ENCODE measurements around the gene SLC25A25. TPM values are rescaled to one million over a fixed set of nuclear protein-coding genes. Genes with fewer than 3 reads are reported as not detected.

The SLC25A25 gene
- total and polyA plus RNA-seq, 10 of the 15 experiments (the other 5 are each of a cell fraction or from before 2014, with no cell fraction given): 0.04 to 17.1 (median 12.4) TPM; not detected in 1

- no peak overlapping the region for H3K4me3 ChIP-seq
- H3K79me2 ChIP-seq (ENCODE audit: control insufficient read depth, insufficient read depth, low read length): no peaks in the 10 kb centered on the region
- in situ Hi-C loops (cut with MboI) (no loop called here), intact Hi-C loops (cut with micrococcal nuclease; ENCODE audit: unreplicated experiment) (no loop called here)
- BruUV-seq (replicated peaks): no TSS peak
- no peaks in the 10 kb centered on the region for H3K9me3 ChIP-seq (replicated peaks; ENCODE audit: control insufficient read depth, insufficient read depth, low read length)
- no peak overlapping the region for H2AFZ ChIP-seq (ENCODE audit: control insufficient read depth, low read depth, low read length)
- no peak overlapping the region for H3K27ac ChIP-seq (ENCODE audit: control insufficient read depth, insufficient read depth)
- 86% methylated on average over 1 of the region's 1 CpG for WGBS (ENCODE audit: insufficient coverage, insufficient replicate concordance, low lambda C conversion rate, missing lambda C conversion rate)
- ChIA-PET RAD21 (ENCODE audit: unreplicated experiment) (interaction anchor here (0.7 kb wide), 1 partner anchor 12 kb away, joined by 3 read pairs; no protein-coding TSS in a partner anchor), POLR2A (no interaction called here), CTCF (interaction anchor here (0.9 to 2.9 kb wide), 5 partner anchors 12 to 104 kb away, joined by 3 to 13 read pairs (median 4); no protein-coding TSS in a partner anchor), SMC1A (ENCODE audit: uncharacterized antibody, unreplicated experiment) (interaction anchor here (1.1 kb wide), 1 partner anchor 18 kb away, joined by 3 read pairs; no protein-coding TSS in a partner anchor)
- peaks cover 13% of the 10 kb centered on the region for H3K4me1 ChIP-seq (ENCODE audit: control insufficient read depth, insufficient read depth, low read length)
- no peaks in the 10 kb centered on the region; a peak in 1 of 4 replicates for H3K27me3 ChIP-seq (replicated peaks in 1 of 2; ENCODE audit: control insufficient read depth in 2 of 2, insufficient read depth in 2 of 2, low read length in 1 of 2)
- H4K20me1 ChIP-seq (ENCODE audit: control insufficient read depth, insufficient read depth): no peaks in the 10 kb centered on the region
- FAIRE-seq (no peak), ATAC-seq (no peak), DNase-seq (ENCODE audit: low read depth, low spot score) (no peak)
- H3K36me3 ChIP-seq (ENCODE audit: control insufficient read depth in 2 of 2, insufficient read depth in 2 of 2, low read length in 1 of 2): no peaks in the 10 kb centered on the region
- H3K4me2 ChIP-seq (ENCODE audit: control insufficient read depth, insufficient read depth): no peak overlapping the region
- H3K9ac ChIP-seq (ENCODE audit: control insufficient read depth, insufficient read depth, low read length): no peak overlapping the region
- TF ChIP-seq EP300 (IDR thresholded peaks at IDR 0.05; ENCODE audit: borderline replicate concordance in 1 of 2, control insufficient read depth in 1 of 2, low read depth in 2 of 2, low read length in 2 of 2) (no peak), POU2F2 (IDR thresholded peaks at IDR 0.05; ENCODE audit: borderline replicate concordance, low read depth, low read length) (no peak), ASH2L (IDR thresholded peaks at IDR 0.05; ENCODE audit: borderline replicate concordance, low read depth) (no peak), ZNF24 (IDR thresholded peaks at IDR 0.05) (no peak), IRF4 (IDR thresholded peaks at IDR 0.05; ENCODE audit: low read depth, low read length) (no peak), POLR2AphosphoS5 (IDR thresholded peaks at IDR 0.05; ENCODE audit: low read length) (no peak), ATF2 (IDR thresholded peaks at IDR 0.05; ENCODE audit: low read length) (no peak), NFIC (IDR thresholded peaks at IDR 0.05; ENCODE audit: low read depth, low read length) (no peak), POLR2A (IDR thresholded peaks at IDR 0.05; ENCODE audit: low read depth, low read length) (no peak), DPF2 (IDR thresholded peaks at IDR 0.05) (no peak), HDAC2 (IDR thresholded peaks at IDR 0.05) (no peak), E2F8 (IDR thresholded peaks at IDR 0.05; ENCODE audit: low read depth, partially characterized antibody) (no peak), PAX8 (IDR thresholded peaks at IDR 0.05) (no peak)
Measured at GRCh38 chr9:128021098-128021497, 46.9 kb upstream of the SLC25A25 start.

Data from GM12878 (cell line).